Measurements from ENCODE around the gene HDAC7.

Gene HDAC7

DNA sequence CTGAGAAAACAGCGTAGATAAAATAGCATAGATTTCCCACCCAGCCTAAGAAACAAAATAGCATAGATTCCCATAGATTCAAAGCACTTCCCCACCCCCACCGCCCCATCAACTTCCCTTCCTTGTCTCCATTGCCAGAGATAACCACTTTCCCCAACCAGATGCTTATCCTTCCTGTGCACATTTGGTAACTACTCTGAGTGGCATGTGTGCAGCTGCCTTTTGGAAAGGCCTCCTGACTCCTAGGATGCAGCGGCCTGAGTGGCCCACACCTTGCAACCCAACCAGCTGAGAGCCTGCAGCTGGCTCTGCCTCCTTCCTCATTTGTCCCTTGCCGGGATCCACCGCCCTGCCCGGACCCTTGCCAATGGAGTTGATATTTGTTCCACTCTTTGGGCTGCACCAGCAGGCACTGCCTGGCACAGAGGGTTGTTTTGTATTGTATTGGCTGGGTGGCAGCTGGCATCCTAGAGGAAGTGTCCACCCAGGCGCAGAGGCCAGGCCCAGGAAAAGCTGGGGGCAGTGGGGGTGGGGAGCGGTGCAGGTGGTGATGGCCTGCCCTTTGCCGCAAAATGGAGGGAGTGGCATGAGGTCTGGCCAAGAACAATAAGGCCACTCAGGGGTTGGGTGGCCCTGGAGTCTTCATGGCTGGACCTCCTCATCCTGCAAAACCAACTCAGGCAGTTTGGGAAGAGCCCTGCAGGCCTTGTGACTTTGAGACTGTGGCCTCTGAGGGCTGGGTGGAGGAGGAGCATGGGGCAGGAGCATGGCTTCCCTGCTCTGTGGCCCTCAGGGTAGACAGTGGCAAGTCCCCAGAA is 41.8 kb downstream of the HDAC7 start:
- DNase-seq (ENCODE audit: low spot score): no peak

GRCh38 chr12:47777151-47777550 is 42.6 kb downstream of the HDAC7 start:
- DNase-seq (ENCODE audit: low spot score): no peak

- DNase-seq (ENCODE audit: low spot score): no peak
Observed at GRCh38 chr12:47776471-47777143, 43.1 kb downstream of the HDAC7 start.

- DNase-seq (ENCODE audit: low spot score): no peak
Observed at GRCh38 chr12:47775100-47775911, 44.4 kb downstream of the HDAC7 start.

GRCh38 chr12:47774663-47775062 is 45.0 kb downstream of the HDAC7 start:
- DNase-seq (ENCODE audit: low spot score): no peak

DNA sequence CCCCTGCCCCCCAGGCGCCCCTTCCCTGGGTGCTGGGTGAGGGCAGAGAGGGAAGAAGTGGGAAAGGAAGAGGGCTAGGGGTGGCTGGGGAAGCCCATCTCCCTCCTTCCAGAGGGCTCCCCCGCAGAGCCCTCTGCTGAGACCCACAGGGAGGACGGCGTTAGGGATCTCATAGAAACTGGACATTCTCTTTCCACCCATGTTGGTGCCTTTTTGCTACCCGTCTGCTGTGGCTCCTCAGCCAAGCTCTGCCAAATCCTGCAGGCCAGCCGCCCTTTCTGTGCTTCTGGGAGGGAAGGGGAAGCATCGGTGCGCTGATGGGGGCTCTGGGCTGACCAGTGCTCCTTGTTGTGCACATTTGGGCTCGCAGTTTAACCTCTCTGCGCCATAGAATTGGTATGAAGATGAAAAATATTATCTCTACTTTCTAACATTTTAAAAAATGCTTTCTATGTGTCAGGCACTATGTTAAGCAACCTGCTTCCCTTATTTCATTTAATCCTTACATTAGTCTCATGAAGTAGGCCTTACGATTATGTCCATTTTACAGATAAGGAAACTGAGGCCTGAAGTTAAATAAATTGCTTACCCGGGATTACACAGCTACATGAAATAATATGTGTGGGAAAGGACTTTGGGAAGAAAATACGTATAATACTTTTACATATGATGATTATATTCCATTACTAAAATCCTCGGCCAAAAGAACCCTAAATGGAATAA is 45.7 kb downstream of the HDAC7 start:
- DNase-seq (ENCODE audit: low spot score): no peak

DNA sequence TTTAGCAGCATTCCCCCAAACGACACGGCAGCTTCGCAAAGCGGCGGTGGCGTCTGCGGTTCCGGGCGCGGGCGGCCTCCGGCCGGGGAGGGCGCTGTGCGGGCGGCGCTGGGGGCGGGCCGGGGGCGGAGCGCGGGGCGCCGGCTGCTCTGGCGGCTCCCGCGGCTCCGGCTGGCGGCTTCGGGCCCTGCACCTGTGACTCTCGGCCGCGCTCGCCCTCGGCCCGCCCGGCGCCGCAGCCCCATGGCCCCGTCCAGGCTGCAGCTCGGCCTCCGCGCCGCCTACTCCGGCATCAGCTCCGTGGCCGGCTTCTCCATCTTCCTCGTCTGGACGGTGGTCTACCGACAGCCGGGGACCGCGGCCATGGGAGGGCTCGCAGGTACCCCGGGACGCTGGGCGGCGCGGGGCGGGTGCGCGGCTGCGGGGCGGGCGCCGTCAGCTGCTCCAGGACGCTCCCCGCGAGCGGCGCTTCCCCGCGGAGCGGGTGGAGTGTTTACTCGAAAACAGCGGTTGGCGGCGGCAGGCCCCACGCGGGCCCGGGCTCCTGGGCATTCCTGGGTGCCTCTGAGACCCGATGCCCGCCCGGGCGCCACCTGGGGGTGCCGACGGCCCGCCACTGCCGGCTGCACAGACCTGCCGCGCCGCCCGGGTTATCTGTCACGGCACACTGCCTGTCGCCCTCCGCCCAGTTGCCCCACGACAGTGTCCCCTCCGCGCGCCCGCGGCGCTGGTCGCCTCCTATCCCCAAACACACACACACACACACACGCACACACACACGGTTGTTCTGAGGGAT is 46.4 kb downstream of the HDAC7 start, which contains the start of gene SLC48A1:
SLC48A1 (plus strand) TSS at position 177 of the 796 bp plus-strand sequence; CDS start at position 244, 67 bp downstream.
- peak; percentile 97 for DNase-seq (ENCODE audit: low spot score)

DNA sequence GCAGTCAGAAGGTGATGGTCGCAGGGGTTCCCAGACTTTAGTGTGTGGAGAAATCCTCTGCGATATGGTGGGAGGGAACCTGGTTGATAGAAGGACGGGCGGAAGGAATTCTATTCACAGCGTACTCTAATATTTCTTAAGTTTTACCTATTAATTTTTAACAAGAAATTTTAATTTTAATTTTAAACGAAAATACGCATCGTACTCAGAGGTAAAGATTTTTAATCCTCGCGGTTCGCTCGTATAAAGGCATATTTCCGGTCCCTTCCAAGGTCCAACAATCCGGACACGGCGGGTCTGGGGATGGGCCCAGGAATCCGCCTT is 47.0 kb downstream of the HDAC7 start:
- DNase-seq (ENCODE audit: low spot score): no peak

- no peak for DNase-seq (ENCODE audit: low spot score)
Observed at GRCh38 chr12:47772094-47772660, 47.5 kb downstream of the HDAC7 start.

DNA sequence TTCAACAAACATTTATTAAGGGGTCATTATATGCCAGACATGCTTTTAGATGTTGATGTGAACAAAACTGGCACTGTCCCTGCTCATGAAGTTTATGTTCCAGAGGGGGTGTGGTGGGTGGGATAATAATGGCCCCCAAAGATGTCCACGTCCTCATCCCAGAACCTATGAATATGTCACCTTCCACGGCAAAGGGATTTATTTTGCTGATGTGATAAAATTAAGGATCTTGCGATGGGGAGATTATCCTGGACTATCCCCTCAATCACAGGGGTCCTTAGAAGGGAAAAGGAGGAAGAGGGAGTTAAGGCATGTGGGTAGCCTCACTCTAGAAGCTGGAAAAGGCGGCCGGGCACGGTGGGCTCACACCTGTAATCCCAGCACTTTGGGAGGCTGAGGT is 48.4 kb downstream of the HDAC7 start:
- DNase-seq (ENCODE audit: low spot score): no peak

- DNase-seq (ENCODE audit: low spot score): no peak
Observed at GRCh38 chr12:47770086-47770726, 49.5 kb downstream of the HDAC7 start.

DNA sequence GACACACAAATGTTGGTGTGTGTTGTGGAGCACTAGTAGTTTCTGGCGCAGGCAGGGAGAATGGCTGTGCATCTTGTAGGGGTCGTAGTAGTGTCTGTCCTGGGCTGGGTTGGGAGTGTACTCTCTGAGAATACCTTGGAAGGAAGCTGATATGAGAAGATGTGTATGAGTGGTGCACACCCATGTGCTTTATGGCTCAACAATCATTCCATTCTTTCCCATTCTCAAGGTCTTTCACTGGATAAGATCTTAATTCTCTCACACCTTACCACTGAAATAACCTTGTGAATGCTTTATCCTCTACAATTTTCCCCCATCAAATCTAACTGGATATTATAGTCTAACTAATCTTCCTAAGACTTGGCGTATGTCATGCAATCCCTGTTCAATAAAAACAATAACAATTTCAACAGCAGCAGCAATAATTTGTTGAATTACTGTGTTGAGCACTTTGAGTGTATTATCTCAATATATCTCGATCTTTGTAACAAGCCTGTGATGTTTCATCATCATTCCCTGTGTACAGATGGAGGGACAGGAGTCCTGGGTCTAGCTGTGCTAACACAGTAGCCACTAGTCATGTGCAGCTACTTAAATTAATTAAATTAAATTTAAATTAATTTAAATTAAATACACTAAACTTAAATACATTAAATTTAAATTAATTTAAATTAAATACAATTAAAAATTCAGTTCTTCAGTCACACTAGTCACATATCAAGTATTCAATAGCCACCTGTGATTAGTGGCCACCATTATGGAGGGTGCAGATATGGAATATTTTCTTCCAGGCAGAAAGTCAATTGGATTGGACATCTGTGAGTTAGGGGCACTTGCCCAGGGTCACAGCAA is 50.2 kb downstream of the HDAC7 start:
- DNase-seq (ENCODE audit: low spot score): no peak

- DNase-seq (ENCODE audit: low spot score): no peak
Observed at GRCh38 chr12:47768323-47768811, 51.3 kb downstream of the HDAC7 start.

DNA sequence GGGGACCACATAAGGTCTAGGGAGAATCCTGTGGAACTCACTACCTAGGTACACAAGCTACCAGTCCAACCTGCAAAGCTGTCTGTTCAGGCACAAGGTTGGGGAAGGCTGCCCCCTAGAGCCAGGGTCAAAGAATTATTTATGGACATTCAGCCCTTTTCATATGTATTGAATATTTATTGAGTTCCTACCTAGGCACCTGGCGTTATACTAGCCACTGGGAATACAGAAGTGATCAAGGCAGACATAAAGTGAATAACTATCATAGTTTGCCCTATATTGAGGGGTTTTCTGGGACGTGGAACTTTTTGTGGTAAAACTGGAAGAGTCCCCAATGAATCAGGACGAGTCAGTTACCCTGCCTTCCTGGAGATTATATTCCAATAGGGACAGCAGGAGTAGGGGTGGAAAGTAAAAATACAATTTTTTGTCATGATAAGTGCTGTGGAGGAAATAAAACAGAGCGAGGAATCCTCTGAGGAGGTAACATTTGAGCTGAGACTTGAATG is 52.4 kb downstream of the HDAC7 start:
- no peak for DNase-seq (ENCODE audit: low spot score)

GRCh38 chr12:47766502-47767215 is 53.0 kb downstream of the HDAC7 start:
- no peak for DNase-seq (ENCODE audit: low spot score)

DNA sequence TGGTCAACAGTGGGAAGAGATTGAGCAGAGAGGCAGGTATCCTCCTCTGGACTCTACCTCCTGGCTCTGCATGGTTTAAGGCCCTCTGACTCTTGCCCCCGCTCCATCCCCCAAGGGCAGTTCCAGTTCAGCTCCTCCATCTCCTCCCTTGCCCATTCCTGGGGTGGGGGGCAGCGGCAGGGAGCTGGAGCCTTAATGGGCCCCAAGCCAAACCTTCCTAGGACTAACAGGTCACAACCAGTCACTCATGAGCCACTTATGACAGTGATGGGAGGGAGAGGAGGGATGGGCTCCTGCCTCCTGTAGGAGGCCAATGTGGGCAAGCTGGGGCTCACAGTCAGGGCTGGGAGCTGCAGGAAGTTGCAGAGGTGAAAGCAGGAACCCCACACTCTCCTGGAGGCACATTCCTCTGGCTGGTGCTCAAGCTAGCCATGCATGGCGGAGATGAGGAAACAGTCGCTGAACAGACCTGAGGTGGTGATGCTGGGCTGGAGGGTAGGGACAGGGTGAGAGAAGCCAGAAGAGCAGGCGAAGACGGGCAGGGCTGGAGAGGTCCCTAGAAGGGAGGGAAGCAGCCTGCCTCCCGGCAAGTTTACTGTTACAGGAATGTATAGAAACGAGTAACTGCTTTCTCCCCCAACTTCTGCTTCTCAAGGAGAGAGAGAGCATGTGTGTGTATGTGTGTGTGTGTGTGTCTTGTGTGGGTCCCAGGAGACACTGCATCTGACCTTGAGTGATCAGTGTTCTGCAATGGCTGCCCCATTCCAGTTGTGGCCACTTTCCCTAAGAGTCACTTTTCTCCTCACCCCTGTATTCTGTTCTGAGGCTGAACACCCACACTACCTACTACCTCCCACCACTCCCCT is 56.0 kb downstream of the HDAC7 start:
- DNase-seq (ENCODE audit: low spot score): no peak

GRCh38 chr12:47762850-47763465 is 56.7 kb downstream of the HDAC7 start:
- DNase-seq (ENCODE audit: low spot score): no peak
